Gastrocnemius medialis (tissue), 4 donors: ENCODE data around the gene COBL.

ENCODE experiments used
- CTCF ChIP-seq, 5 experiments: fragments of 450-650 bp in 3 of 5; fragments of 200-600 bp in 2 of 5; sonication (generic) in 2 of 5; IDR thresholded peaks in 4 of 5; conservative IDR thresholded peaks in 1 of 5; 1 replicate in 4 of 5; 2 replicates in 1 of 5; pipeline ENCODE4 v1.5.1; 2016 to 2019; ENCODE audit warnings: antibody characterized with exemption in 5 of 5, mild to moderate bottlenecking in 3 of 5, moderate library complexity in 3 of 5
- POLR2A ChIP-seq, 2 donors: fragments of 450-650 bp; IDR thresholded peaks; one replicate each; pipeline ENCODE4 v1.6.1; 2017; ENCODE audit warnings: antibody characterized with exemption in 2 of 2, mild to moderate bottlenecking in 2 of 2, moderate library complexity in 2 of 2

GRCh38 chr7:51127618-51127904 lies 189.0 kb downstream of the COBL start:
- TF ChIP-seq CTCF (IDR thresholded peaks at IDR 0.05 in 4 of 5, conservative IDR thresholded peaks at IDR 0.05 in 1 of 5) (no peak), POLR2A (IDR thresholded peaks at IDR 0.05) (no peak)
